ENCODE data around the gene CTNNBIP1. TPM values are rescaled to one million over a fixed set of nuclear protein-coding genes. Genes with fewer than 3 reads are reported as not detected.

The CTNNBIP1 gene
- total and polyA plus RNA-seq, 2 of the 8 experiments (the other 6 are each of a cell fraction or from before 2014, with no cell fraction given), result 40.9 to 46.6 TPM

- H3K4me3 ChIP-seq (ENCODE audit: extremely low read depth in 1 of 4, insufficient read depth in 2 of 4, low read depth in 3 of 4, low read length in 4 of 4), result peak overlapping the region; percentile 76 to 99 (median 88); a peak in 7 of 8 replicates
- peaks cover 13% of the 10 kb centered on the region for H3K79me1 ChIP-seq (ENCODE audit: low read depth, low read length)
- H3K9ac ChIP-seq (replicated peaks in 1 of 4; ENCODE audit: extremely low read depth in 1 of 4, low read depth in 3 of 4, low read length in 3 of 4), result peak overlapping the region in 1 of 4 experiments; percentile 81; a peak in 3 of 7 replicates
- peaks cover 2 to 6% (median 4%) of the 10 kb centered on the region in 4 experiments; a peak in 4 of 7 replicates for H3K4me1 ChIP-seq (replicated peaks in 1 of 4; ENCODE audit: control insufficient read depth in 3 of 4, insufficient read depth in 4 of 4, low read length in 3 of 4)
- H3K23ac ChIP-seq (ENCODE audit: insufficient read length), result no peak overlapping the region
- peak overlapping the region; percentile 90 to 92 for H3K4me2 ChIP-seq (ENCODE audit: insufficient read depth in 1 of 2, low read depth in 2 of 2, low read length in 2 of 2)
- no peak overlapping the region for H3K14ac ChIP-seq (ENCODE audit: insufficient read length)
- DNase-seq (ENCODE audit: low read depth in 1 of 2, low spot score in 2 of 2) (no peak), FAIRE-seq (no peak)
- no peak overlapping the region for H3K4ac ChIP-seq (replicated peaks; ENCODE audit: insufficient read length, low read depth, low read length)
- no peak overlapping the region for H2BK20ac ChIP-seq (ENCODE audit: low read length)
- no peak overlapping the region for H3K56ac ChIP-seq (replicated peaks; ENCODE audit: insufficient read length, low read depth, low read length)
- CTCF ChIA-PET (ENCODE audit: partially characterized antibody), result no interaction called here
- TF ChIP-seq BACH1 (IDR thresholded peaks at IDR 0.05; ENCODE audit: low read length) (no peak), MAFK (IDR thresholded peaks at IDR 0.05; ENCODE audit: low read depth, low read length) (no peak), BRCA1 (IDR thresholded peaks at IDR 0.05; ENCODE audit: low read depth, low read length) (no peak), HDAC6 (IDR thresholded peaks at IDR 0.05; ENCODE audit: low read depth, low read length) (no peak), ATF3 (IDR thresholded peaks at IDR 0.05; ENCODE audit: insufficient read depth, low read depth, low read length) (no peak), EGR1 (IDR thresholded peaks at IDR 0.05; ENCODE audit: borderline replicate concordance, low read depth, low read length) (no peak), CHD1 (IDR thresholded peaks at IDR 0.05; ENCODE audit: low read depth, low read length) (no peak), RFX5 (IDR thresholded peaks at IDR 0.05; ENCODE audit: borderline replicate concordance, low read depth, low read length) (no peak), KDM5A (IDR thresholded peaks at IDR 0.05; ENCODE audit: low read length) (no peak)
- 87% methylated on average over 4 of the region's 4 CpGs; no CpG with 5 or more reads in 1 of the 2 experiments for WGBS, 2 experiments (ENCODE audit: extremely low coverage in 1 of 2, insufficient coverage in 1 of 2, insufficient read length in 1 of 2, insufficient replicate concordance in 2 of 2, low coverage in 1 of 2, low lambda C conversion rate in 2 of 2, missing lambda C conversion rate in 1 of 2)
- POLR2A ChIA-PET (ENCODE audit: partially characterized antibody), result interaction anchor here (1.2 kb wide), 1 partner anchor 35 kb away, joined by 6 read pairs; the partner anchor contains the start of genes LZIC and NMNAT1
- H3K18ac ChIP-seq (ENCODE audit: extremely low read depth, low read length), result no peak overlapping the region
- no peak overlapping the region for H4K91ac ChIP-seq (replicated peaks; ENCODE audit: insufficient read length, low read length)
- H4K20me1 ChIP-seq (replicated peaks in 1 of 2; ENCODE audit: control insufficient read depth in 1 of 2, insufficient read depth in 2 of 2, low read length in 2 of 2), result peaks cover 0 to 2% of the 10 kb centered on the region in 2 experiments
- no peak overlapping the region for H2BK12ac ChIP-seq (ENCODE audit: low read depth, low read length)
- H4K8ac ChIP-seq (ENCODE audit: extremely low read depth, insufficient read depth, low read length), result no peak overlapping the region
- no peaks in the 10 kb centered on the region for H3K27me3 ChIP-seq (replicated peaks in 1 of 4; ENCODE audit: control insufficient read depth in 3 of 4, extremely low read depth in 1 of 4, insufficient read depth in 3 of 4, low read length in 3 of 4)
- no peaks in the 10 kb centered on the region for H3K9me3 ChIP-seq (ENCODE audit: insufficient read depth in 2 of 2, low read depth in 1 of 2, low read length in 1 of 2)
- no peak overlapping the region for H2AFZ ChIP-seq (ENCODE audit: low read length)
- no peak overlapping the region for H2AK5ac ChIP-seq (ENCODE audit: low read depth, low read length)
- H3K79me2 ChIP-seq (ENCODE audit: control insufficient read depth in 1 of 2, insufficient read depth in 2 of 2, low read length in 2 of 2), result peaks cover 7 to 23% of the 10 kb centered on the region in 2 experiments; a peak in 2 of 4 replicates
- no peak overlapping the region for H4K5ac ChIP-seq (ENCODE audit: insufficient read length, low read depth, low read length)
- H2BK5ac ChIP-seq (ENCODE audit: low read depth, low read length), result no peak overlapping the region
- no peak overlapping the region for H2BK15ac ChIP-seq (ENCODE audit: low read length)
- H3K27ac ChIP-seq (ENCODE audit: low read depth, low read length), result no peak overlapping the region
- no peaks in the 10 kb centered on the region for H3K36me3 ChIP-seq (ENCODE audit: control insufficient read depth in 2 of 4, insufficient read depth in 4 of 4, low read length in 3 of 4)
- peaks cover 6% of the 10 kb centered on the region for H3K23me2 ChIP-seq (ENCODE audit: low read depth, low read length)
- no peak overlapping the region for H2BK120ac ChIP-seq (replicated peaks; ENCODE audit: low read depth, low read length)
Measured at GRCh38 chr1:9908871-9909233, 1.2 kb downstream of the CTNNBIP1 start.
